Measurements from ENCODE around the gene NCAPH2.

GRCh38 chr22:50477923-50478322 is 30.1 kb upstream of the NCAPH2 start:
- TF ChIP-seq ZNF274 (IDR thresholded peaks at IDR 0.05; ENCODE audit: low read depth, low read length) (no peak), YY1 (IDR thresholded peaks at IDR 0.05; ENCODE audit: insufficient read depth, insufficient read length) (no peak), SUZ12 (IDR thresholded peaks at IDR 0.05; ENCODE audit: extremely low read depth, insufficient read depth, insufficient read length) (no peak)

Data from NT2/D1 (cell line).